Stimulated activated memory B cell treated with anti-CD40 and anti-IgM and Interleukin-4, amounts not matched to agents 10 μg/mL and 1 μg/mL and 100 μg/mL, for 72 hours (primary cell): Measurements from ENCODE around the gene ATP1A2.
"Not testable (repeated sequence)": the region's sequence is repeated elsewhere in the genome, so short reads cannot be mapped to it uniquely, and the experiment has no call there.

Experiments
- ATAC-seq: fragments of 150-1000 bp; cut with Tn5 transposase; 2 replicates; pipeline ENCODE4 v1.10.0; 2021
- H3K27ac Mint-ChIP-seq: one replicate; pipeline ENCODE4 v1.8.0; 2022; ENCODE audit warnings: mild to moderate bottlenecking, mixed read lengths
- H3K27me3 Mint-ChIP-seq: one replicate; pipeline ENCODE4 v1.8.0; 2022; ENCODE audit warnings: mixed read lengths
- H3K36me3 Mint-ChIP-seq: one replicate; pipeline ENCODE4 v1.8.0; 2022; ENCODE audit warnings: mixed read lengths
- H3K4me1 Mint-ChIP-seq: one replicate; pipeline ENCODE4 v1.8.0; 2022; ENCODE audit warnings: mixed read lengths
- H3K4me3 Mint-ChIP-seq: one replicate; pipeline ENCODE4 v1.8.0; 2022; ENCODE audit warnings: mild to moderate bottlenecking, moderate library complexity, mixed read lengths
- H3K9me3 Mint-ChIP-seq: one replicate; pipeline ENCODE4 v1.8.0; 2022; ENCODE audit warnings: mixed read lengths

Gene ATP1A2

GRCh38 chr1:160123726-160124125, 8.2 kb downstream of the ATP1A2 start:
- Mint-ChIP-seq H3K36me3 (no peaks in the 10 kb centered on the region), H3K4me1 (no peaks in the 10 kb centered on the region), H3K27me3 (peaks cover 15% of the 10 kb centered on the region), H3K9me3 (no peaks in the 10 kb centered on the region), H3K4me3 (no peak overlapping the region), H3K27ac (no peak overlapping the region)
- no peak for ATAC-seq

- no peak overlapping the region for H3K4me3 Mint-ChIP-seq
Observed at GRCh38 chr1:160124705-160125478, 9.3 kb downstream of the ATP1A2 start.

GRCh38 chr1:160125746-160126145, 10.2 kb downstream of the ATP1A2 start:
- H3K9me3 Mint-ChIP-seq = no peaks in the 10 kb centered on the region
- no peaks in the 10 kb centered on the region for H3K4me1 Mint-ChIP-seq
- no peak overlapping the region for H3K27ac Mint-ChIP-seq
- no peaks in the 10 kb centered on the region for H3K36me3 Mint-ChIP-seq
- H3K4me3 Mint-ChIP-seq = no peak overlapping the region
- peaks cover 11% of the 10 kb centered on the region for H3K27me3 Mint-ChIP-seq
- no peak for ATAC-seq

More at GRCh38 chr1:160124705-160125478, 9.3 kb downstream of the ATP1A2 start:
- Mint-ChIP-seq H3K27ac (no peak overlapping the region), H3K27me3 (peaks cover 14% of the 10 kb centered on the region), H3K4me1 (no peaks in the 10 kb centered on the region), H3K36me3 (no peaks in the 10 kb centered on the region), H3K9me3 (no peaks in the 10 kb centered on the region)
- ATAC-seq = no peak

GRCh38 chr1:160126342-160126741, 10.8 kb downstream of the ATP1A2 start:
- H3K4me1 Mint-ChIP-seq, H3K4me3 Mint-ChIP-seq, H3K36me3 Mint-ChIP-seq, H3K9me3 Mint-ChIP-seq, ATAC-seq, H3K27ac Mint-ChIP-seq: not testable (repeated sequence)
- peaks cover 15% of the 10 kb centered on the region for H3K27me3 Mint-ChIP-seq

DNA sequence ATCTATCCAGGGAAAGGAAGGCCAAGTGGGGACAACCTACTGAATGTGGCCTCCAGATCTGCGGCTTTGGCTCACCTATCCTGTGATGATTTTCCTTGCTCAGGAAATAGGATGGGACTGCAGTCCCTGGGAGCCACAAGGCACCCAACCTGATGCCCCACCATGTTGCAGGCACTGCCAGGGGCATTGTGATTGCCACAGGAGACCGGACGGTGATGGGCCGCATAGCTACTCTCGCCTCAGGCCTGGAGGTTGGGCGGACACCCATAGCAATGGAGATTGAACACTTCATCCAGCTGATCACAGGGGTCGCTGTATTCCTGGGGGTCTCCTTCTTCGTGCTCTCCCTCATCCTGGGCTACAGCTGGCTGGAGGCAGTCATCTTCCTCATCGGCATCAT, 11.8 kb downstream of the ATP1A2 start:
- no peak for ATAC-seq
- H3K4me3 Mint-ChIP-seq = no peak overlapping the region
- H3K9me3 Mint-ChIP-seq = no peaks in the 10 kb centered on the region
- no peaks in the 10 kb centered on the region for H3K4me1 Mint-ChIP-seq
- H3K27me3 Mint-ChIP-seq = peaks cover 15% of the 10 kb centered on the region
- H3K27ac Mint-ChIP-seq = no peak overlapping the region
- no peaks in the 10 kb centered on the region for H3K36me3 Mint-ChIP-seq

GRCh38 chr1:160127865-160128523, 12.4 kb downstream of the ATP1A2 start:
- Mint-ChIP-seq H3K4me1 (no peaks in the 10 kb centered on the region), H3K36me3 (no peaks in the 10 kb centered on the region), H3K9me3 (no peaks in the 10 kb centered on the region), H3K27ac (no peak overlapping the region), H3K27me3 (peaks cover 15% of the 10 kb centered on the region), H3K4me3 (no peak overlapping the region)
- ATAC-seq = no peak

GRCh38 chr1:160128636-160129035, 13.1 kb downstream of the ATP1A2 start:
- ATAC-seq = no peak
- H3K36me3 Mint-ChIP-seq = no peaks in the 10 kb centered on the region
- no peaks in the 10 kb centered on the region for H3K4me1 Mint-ChIP-seq
- H3K4me3 Mint-ChIP-seq = no peak overlapping the region
- no peak overlapping the region for H3K27ac Mint-ChIP-seq
- H3K27me3 Mint-ChIP-seq = peaks cover 11% of the 10 kb centered on the region
- no peaks in the 10 kb centered on the region for H3K9me3 Mint-ChIP-seq

DNA sequence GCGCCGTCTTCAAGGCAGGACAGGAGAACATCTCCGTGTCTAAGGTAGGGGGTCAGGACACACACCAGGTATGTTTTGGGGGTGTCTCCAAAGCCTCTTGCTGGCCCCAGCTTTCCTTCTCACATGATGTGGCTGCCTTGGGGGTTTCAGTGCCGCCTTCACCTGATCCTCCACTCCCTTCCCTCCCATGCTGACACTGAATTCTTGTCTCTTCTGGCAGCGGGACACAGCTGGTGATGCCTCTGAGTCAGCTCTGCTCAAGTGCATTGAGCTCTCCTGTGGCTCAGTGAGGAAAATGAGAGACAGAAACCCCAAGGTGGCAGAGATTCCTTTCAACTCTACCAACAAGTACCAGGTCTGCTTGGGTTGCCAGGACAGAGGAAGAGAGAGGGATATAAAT, 13.5 kb downstream of the ATP1A2 start:
- Mint-ChIP-seq H3K4me3 (no peak overlapping the region), H3K4me1 (no peaks in the 10 kb centered on the region), H3K27me3 (peaks cover 15% of the 10 kb centered on the region), H3K9me3 (no peaks in the 10 kb centered on the region), H3K36me3 (no peaks in the 10 kb centered on the region), H3K27ac (no peak overlapping the region)
- ATAC-seq = no peak

- ATAC-seq = no peak
- Mint-ChIP-seq H3K4me1 (no peaks in the 10 kb centered on the region), H3K4me3 (no peak overlapping the region), H3K36me3 (no peaks in the 10 kb centered on the region), H3K27ac (no peak overlapping the region), H3K27me3 (peaks cover 20% of the 10 kb centered on the region), H3K9me3 (no peaks in the 10 kb centered on the region)
Observed at GRCh38 chr1:160129558-160129957, 14.0 kb downstream of the ATP1A2 start.

- peaks cover 25% of the 10 kb centered on the region for H3K27me3 Mint-ChIP-seq
- no peaks in the 10 kb centered on the region for H3K4me1 Mint-ChIP-seq
- no peaks in the 10 kb centered on the region for H3K36me3 Mint-ChIP-seq
- ATAC-seq = no peak
- no peak overlapping the region for H3K27ac Mint-ChIP-seq
- no peak overlapping the region for H3K4me3 Mint-ChIP-seq
- no peaks in the 10 kb centered on the region for H3K9me3 Mint-ChIP-seq
Observed at GRCh38 chr1:160129966-160130365, 14.4 kb downstream of the ATP1A2 start.

- Mint-ChIP-seq H3K27me3 (peaks cover 29% of the 10 kb centered on the region), H3K9me3 (no peaks in the 10 kb centered on the region), H3K4me1 (no peaks in the 10 kb centered on the region), H3K4me3 (no peak overlapping the region), H3K27ac (no peak overlapping the region), H3K36me3 (no peaks in the 10 kb centered on the region)
- no peak for ATAC-seq
Observed at GRCh38 chr1:160130486-160130885, 14.9 kb downstream of the ATP1A2 start.

GRCh38 chr1:160130939-160131338, 15.4 kb downstream of the ATP1A2 start:
- Mint-ChIP-seq H3K27ac (no peak overlapping the region), H3K9me3 (no peaks in the 10 kb centered on the region), H3K36me3 (no peaks in the 10 kb centered on the region), H3K27me3 (peaks cover 29% of the 10 kb centered on the region), H3K4me1 (no peaks in the 10 kb centered on the region), H3K4me3 (no peak overlapping the region)
- ATAC-seq = no peak

DNA sequence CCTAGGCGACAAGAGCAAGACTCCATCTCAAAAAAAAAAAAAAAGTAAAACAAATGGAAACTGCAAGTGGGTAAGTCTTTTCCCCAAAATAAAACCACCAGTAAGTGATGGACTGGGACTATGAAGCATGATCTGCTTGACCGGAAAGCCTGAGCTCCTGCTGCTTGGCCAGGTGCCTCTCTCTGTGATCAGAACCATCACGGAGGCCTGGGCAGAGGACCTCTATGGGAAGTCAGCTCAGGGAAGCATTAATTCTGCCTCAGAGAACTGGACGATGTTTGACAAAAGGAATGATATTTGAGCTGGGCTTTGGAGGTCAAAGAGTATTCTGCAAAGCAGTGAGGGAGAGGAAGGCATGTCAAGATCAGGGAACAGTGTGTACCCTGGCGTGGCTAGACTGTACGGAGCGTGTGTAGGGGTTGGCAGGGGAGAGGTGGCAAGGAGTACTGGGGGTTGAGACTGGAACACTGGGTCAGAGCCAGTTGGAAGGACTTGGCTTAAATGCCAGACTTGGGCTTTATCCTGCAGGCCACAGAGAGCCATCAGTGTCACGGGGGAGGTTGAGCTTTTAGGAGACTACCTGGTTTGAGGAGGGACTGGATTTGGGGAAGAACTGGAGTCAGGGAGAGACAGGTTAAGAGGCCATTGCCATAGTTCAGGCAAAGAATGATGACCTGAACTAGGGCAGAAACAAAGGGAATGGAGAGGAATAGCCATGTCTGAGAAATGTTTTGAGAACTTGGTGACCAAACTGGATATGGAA, 16.4 kb downstream of the ATP1A2 start:
- no peaks in the 10 kb centered on the region for H3K36me3 Mint-ChIP-seq
- H3K9me3 Mint-ChIP-seq = no peaks in the 10 kb centered on the region
- no peak overlapping the region for H3K27ac Mint-ChIP-seq
- no peaks in the 10 kb centered on the region for H3K4me1 Mint-ChIP-seq
- peaks cover 29% of the 10 kb centered on the region for H3K27me3 Mint-ChIP-seq
- no peak overlapping the region for H3K4me3 Mint-ChIP-seq
- ATAC-seq = no peak

- H3K4me3 Mint-ChIP-seq = no peak overlapping the region
- H3K4me1 Mint-ChIP-seq = no peaks in the 10 kb centered on the region
- no peaks in the 10 kb centered on the region for H3K36me3 Mint-ChIP-seq
- H3K27me3 Mint-ChIP-seq = peaks cover 29% of the 10 kb centered on the region
- no peaks in the 10 kb centered on the region for H3K9me3 Mint-ChIP-seq
- no peak overlapping the region for H3K27ac Mint-ChIP-seq
- no peak for ATAC-seq
Observed at GRCh38 chr1:160133990-160134770, 18.6 kb downstream of the ATP1A2 start.
